HG02884 (cell line): ENCODE results near the gene SFMBT2.
A peak's percentile ranks its signal among the peaks of the same experiment; 100 is the strongest.
"Not testable (repeated sequence)": the region's sequence is repeated elsewhere in the genome, so short reads cannot be mapped to it uniquely, and the experiment has no call there.

Source experiments
- ATAC-seq: cut with Tn5 transposase; IDR thresholded peaks from one replicate; pipeline ENCODE4 v1.9.1; 2021; ENCODE audit warnings: mild to moderate bottlenecking, moderate library complexity; ENCODE audit not compliant: unreplicated experiment

SFMBT2 gene

DNA sequence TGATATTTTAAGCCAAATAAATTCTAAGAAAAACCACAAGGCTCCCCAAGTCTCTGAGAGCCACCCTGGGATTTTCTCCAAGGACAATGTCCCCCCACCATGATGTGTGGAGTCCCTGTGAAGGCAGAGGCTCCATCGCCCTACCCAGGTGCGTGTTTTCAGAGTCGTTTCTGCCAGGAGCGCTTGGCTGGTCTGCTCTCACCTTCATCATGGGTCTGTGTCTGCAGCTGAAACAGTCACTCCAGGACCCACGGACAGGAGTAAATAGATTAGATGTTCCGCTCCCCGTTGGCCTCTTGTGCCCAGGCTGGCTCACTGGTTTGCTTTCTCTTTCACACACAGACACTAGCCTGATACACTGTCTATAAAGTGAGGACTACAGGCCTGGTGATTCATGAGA lies 217.5 kb downstream of the SFMBT2 start:
- ATAC-seq = peak; percentile 46

DNA sequence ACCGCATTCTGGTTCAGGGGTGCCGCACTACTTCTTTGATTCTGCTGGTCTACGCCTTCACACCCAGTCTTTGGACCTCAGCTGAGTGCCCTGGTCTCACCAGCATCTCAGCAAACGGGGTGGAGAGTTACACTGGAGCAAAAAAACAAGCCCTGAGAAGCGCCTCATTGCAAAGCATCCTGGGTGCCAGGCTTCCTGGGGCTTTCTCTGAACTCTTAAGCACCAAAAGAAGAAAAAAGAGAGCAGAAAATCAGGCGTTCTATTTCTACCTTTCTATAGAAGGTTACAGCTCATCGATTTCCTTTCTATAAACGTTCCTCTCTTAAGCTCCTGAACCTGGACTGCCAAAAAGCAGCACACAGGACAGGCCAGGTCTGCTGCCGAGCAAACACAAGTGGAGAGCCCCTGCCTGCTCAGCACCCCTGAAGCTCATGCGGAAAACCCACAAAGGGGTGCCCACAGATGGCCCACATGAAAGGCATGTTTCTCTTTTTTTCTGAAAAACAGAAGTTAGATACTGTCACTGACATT lies 217.9 kb downstream of the SFMBT2 start:
- peak; percentile 64 for ATAC-seq

DNA sequence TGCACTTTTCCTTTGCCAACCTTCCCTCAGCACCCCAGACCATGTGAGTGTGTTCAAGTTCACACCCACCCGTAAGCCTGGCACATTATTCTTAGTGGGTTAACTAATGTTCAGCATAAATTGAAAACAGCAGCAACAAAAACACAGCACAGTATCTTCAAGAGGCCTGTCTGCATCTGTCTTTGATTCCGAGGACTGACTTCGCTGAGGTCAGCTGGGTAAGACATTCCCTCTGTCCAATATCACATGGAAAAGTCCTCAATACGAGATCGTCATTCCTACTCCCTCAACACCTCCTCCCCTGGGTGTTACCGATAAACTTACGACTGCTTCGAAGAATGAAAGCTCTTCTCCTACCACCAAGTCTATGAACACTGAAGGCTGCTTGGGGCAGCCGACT lies 218.8 kb downstream of the SFMBT2 start:
- ATAC-seq = no peak

DNA sequence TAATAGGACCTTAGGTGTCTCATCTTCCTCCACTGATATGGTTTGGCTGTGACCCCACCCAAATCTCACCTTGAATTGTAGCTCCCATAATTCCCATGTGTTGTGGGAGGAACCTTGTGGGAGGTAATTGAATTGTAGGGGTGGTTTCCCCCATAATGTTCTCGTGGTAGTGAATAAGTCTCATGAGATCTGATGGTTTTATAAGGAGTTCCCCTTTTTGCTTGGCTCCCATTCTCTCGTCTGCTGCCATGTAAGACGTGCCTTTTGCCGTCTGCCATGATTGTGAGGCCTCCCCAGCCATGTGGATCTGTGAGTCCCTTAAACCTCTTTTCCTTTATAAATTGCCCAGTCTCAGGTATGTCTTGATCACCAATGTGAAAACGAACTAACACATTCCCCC lies 220.1 kb downstream of the SFMBT2 start:
- not testable (repeated sequence) for ATAC-seq

DNA sequence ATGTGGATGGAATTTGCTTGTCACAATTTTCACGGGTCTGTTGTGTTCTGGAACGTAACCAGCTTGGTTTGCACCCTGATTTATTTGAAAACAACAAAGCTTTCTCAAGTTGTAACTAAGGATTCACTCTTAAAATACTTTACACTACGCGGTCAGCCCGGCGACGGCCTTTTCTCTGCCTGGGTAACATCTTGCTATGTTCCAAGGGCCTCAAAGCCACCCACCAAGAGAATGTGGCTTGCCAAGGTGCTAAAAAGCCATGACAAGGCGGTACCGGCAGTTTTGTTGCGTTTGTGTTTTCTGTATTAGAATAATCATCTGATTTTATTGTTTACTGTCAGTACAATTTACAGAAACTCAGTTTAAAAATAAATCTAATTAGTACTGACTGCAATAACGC lies 220.9 kb downstream of the SFMBT2 start:
- no peak for ATAC-seq

DNA sequence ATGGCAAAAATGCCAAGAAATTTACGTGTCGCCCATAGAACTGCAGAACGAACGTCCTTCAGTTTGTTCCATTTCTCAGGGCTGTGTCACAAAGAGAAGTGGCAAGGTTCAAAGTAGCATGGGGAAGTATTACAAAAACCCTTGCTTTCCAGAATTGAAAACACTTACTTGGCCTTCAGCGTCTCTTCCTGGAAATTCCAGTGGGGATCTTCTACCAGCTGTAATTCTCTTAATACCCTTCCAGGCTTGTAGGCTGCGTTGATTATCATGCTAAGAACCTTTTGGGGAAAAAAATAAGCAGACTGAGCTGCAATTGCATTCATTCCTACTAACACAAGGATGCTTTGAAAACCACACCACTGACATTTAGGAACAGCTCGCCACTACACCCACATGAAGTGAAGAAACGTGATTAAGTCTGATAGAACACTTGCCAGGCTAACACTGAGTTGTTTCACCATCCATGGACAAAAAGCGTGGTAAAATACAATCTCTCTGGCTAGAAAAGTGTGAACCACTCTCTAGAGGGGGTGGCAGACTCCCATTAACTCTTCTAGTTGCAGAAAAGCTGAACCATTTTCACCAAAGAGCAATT lies 222.3 kb downstream of the SFMBT2 start:
- ATAC-seq = no peak

DNA sequence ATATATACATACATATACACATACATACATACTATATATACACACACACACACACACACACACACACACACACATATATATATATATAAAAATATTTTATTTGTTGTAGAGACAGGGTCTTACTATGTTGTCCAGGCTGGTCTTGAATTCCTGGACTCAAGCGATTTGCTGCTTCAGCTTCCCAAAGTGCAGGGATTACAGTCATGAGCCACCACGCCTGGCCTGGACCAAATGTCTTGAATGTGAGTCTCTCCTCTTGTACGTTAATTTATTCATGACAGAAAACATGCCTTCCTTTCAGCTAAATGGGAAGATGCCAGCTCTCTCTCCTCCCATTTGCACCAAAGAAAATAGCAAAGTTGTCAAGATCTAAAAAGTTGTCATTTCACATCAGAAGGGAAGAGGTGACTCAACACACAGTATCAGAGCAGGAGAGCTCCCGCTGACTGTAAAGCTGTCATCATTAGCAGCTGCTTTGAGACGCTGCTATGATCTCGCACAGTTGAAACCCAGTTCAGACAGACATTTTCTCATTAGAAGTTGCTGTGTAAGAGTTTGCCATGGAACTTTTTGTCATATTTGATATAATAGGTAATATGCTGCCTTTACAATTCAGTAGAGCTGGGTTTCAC lies 224.3 kb downstream of the SFMBT2 start:
- no peak for ATAC-seq

DNA sequence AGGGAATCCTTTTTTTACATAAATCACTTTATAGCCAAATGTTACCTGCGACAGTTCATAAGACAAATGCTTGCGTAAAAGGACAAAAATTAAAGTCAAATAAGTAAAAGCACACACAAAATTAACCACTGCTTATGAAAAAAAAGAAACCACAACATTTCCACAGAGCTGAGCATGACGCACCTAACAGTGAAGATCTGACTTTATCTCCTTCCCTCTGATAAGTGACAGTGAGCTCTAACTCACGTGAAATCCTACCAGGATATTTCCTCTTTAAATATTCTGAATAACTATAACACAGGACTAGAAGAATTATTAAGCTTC lies 225.5 kb downstream of the SFMBT2 start:
- no peak for ATAC-seq

DNA sequence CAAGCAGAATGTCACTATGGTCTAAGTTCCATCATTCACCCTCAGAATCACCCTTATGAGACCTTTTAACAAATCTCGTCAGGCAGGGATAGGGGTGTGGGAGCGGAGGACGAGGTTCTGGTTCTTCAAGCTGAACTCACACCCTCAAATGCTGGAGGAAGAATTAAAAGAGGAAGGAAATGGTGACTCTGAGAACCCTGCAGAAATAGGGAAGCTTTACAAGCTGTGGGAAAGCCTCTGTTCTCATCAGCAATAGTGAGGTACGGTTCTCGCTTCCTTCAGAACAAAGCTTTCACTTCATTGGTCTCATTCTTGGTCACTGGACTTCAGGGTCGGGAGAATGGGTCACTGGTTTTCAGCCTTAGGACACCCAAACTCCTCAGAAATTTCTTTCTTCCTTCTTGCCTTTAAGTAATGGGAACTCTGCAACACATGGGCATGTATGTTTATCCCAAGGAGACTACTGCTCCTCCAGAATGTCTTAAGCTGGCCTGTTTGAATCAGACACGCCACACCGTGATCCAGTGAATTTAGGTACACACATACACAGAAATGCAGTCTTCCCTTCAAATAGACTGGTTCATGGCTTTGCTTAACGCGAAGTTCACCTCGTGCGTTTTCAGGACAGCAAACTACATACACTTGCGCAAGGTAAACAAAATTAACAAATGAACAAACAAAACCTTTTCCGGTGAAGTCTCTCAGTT lies 226.0 kb downstream of the SFMBT2 start:
- peak; percentile 73 for ATAC-seq

DNA sequence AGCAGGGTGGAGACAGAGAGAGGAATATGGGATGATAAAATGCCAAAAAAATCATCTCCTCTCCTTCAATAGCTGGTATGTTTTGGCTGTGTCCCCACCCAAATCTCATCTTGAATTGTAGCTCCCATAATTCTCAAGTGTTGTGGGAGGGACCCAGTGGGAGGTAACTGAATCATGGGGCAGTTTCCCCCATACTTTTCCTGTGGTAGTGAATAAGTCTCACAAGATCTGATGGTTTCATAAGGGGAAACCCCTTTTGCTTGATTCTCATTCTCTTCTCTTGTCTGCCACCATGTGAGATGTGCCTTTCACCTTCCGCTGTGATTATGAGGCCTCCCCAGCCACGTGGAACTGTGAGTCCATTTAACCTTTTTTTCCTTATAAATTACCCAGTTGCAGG lies 226.7 kb downstream of the SFMBT2 start:
- not testable (repeated sequence) for ATAC-seq

DNA sequence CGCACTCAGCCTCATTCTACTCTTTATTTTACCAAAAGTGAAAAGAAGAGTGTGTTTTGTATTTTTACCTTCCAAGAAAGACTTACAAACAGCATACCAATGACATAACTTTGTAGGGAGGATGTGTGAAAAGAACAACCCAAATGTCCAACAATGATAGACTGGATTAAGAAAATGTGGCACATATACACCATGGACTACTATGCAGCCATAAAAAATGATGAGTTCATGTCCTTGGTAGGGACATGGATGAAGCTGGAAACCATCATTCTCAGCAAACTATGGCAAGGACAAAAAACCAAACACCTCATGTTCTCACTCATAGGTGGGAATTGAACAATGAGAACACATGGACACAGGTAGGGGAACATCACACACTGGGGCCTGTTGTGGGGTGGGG lies 228.5 kb downstream of the SFMBT2 start:
- ATAC-seq = not testable (repeated sequence)

DNA sequence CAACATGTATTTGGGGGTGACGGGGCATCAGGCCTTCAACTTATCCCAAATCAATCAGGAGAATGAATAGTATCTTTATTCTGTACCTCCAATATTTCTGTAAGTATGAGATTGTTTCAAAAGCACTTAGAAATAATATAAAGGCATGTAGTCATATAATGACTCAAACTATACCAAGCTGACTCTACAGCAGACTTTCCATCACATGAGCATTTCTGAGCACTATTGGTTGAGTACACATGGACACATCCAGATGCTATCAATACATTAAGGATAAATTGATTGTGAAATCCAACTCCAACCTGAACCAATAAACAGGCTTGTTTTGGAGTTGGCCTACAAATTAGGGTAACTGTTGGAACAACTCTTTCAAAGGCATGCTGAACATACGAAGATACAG lies 229.4 kb downstream of the SFMBT2 start:
- no peak for ATAC-seq

DNA sequence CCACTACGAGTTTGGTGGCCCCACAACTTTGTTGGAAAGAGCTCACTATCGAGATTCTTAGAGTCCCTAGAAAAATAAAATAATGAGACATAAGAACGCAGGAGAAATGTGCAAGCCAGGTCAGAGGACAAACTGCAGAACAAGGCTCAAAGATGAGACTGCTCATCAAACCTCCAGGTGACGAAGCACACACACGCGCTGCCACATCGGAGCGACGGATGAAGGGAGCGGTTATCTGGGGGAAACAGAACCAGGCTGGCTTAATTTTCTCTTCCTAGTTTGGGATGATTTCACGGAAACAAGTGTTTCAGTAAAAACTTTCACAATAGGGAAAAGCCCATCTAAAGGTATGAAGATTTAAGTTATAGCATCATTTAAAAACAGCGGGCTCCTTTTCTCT lies 231.3 kb downstream of the SFMBT2 start:
- no peak for ATAC-seq

DNA sequence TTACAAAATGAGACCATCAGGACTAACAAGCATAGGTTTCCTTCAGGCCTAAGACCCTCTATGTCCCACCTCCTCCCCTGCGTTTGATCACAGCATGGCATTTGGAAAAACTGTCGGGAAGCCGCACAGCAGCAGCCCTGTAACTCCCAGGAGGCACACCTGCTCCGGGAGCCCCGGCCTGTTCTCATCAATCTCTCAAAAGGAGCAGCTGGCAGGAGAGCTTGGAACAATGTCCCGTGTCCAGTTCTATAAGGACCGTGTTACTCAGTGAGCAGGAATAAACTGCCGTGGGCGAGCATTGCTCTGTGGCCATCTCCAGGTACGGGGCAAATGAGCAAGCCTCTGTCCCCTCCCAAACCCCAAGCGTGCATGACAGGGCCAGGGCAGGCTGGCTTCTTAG lies 236.9 kb downstream of the SFMBT2 start:
- no peak for ATAC-seq

DNA sequence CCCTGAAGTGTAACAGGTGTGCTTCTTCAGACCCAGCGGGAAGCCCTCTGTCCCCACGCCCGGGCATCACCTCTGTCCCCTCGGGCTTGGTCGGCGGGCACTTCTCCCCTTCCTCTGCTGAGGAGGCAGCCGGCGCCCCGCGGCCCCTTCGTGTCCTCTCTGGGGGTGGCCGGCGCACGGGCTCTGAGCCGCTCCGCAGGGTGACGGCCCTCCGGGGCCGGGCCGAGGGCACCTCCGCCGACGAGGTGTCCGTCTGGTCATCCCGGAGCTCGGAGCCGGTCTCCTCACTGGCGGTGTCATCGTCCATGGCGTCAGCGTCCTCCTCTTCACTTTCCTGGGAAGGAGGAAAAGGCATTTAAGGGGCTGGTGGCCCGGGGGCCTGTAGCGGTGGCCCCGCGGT lies 239.0 kb downstream of the SFMBT2 start:
- no peak for ATAC-seq

DNA sequence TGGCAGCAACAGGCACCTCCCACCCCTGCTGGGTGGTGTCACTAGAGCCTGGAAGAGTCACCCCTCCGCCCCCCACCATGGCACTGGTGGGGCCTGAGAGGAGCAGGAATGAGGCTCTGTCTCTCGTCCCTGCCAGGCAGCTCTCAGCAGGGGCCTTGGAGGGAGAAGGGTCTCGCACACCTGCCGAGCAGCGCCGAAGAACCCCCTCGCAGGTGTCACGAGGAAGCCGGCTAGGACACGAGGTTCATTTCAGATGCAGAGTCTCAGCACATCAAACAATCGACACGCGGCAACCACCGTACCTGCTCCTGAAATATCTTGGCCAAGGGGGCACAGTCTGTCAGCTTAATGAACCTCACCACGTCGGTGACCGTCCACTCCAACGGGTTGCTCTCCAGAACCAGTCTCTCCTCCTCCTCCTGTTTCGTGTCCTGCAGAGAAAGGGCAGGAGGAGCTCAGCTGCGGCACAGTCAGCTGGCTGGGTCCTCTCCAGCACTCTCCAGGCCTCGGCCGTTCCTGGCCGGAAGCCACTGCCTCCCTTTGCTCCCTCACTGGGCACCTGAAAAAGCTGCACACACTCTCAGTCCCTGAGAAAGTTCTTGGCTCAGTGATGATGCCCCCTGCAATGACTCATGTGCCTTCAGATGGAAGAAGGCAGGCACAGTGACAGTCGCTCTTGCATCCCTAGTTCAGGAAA lies 240.1 kb downstream of the SFMBT2 start:
- ATAC-seq = no peak

DNA sequence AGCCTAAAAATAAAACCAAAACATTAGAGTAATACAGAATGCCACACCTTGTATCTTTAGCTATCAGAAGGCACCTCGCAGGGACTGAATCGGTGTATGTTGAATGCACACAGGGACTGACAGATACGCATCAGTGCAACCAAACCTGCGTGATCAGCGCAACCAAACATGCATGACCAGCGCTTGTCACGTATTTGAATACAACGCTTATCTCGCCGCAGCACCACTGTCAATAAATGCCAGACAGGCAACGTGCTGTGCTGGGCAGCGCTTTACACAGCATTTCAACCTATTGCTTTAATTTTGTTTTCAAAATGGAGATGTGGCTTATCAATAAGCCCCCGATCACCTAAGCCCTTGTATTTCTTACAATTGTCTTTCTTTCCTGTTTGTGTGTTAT lies 242.4 kb downstream of the SFMBT2 start:
- ATAC-seq = no peak

DNA sequence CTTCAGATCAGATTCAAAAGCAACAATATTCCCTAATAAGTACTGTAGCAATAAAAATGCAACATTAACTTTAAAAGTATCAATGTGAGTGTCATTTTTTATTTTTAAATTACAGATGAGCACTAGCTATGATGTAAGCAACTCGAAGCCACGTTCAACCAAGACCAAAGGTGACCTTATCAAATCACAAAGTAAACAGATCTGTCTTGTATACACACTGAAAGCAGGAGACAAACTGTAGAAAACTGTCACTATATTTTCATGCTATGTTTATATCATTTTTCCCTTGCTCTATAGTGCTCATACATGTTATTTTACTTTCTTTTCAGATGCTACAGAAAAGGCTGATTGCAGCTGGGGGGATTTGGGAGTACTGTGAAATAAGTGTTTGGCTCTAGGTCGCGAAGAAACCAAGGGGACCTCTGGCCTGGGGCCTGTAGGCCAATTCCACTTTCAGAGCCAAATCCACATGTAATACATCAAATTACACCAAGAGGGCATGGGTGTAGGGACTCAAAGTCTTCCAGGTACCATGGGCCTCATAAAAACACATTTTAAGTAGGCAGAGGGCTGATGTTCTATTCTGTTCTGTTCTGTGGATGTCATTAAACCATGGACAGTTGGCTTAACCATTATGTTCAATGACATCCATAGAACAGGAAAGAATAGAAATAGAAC lies 245.2 kb downstream of the SFMBT2 start:
- no peak for ATAC-seq

DNA sequence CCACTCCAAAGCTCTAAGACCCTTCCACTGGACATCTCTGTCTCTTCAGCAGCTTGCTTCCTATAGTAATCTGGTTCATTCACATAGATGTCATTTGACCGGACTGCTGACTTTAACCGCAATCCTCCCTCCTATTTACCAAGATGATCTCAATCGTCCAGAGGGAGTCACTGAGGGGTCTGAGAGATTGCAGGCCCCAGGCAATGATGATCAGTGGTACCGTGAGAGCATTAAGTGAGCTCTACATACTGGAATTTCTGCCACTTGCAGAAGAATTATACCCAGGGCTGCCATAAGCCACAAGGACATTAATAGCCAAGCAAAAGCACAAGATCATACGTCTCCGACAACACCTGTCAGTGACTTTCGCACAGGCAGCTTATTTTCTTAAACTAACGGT lies 245.9 kb downstream of the SFMBT2 start:
- ATAC-seq = no peak

DNA sequence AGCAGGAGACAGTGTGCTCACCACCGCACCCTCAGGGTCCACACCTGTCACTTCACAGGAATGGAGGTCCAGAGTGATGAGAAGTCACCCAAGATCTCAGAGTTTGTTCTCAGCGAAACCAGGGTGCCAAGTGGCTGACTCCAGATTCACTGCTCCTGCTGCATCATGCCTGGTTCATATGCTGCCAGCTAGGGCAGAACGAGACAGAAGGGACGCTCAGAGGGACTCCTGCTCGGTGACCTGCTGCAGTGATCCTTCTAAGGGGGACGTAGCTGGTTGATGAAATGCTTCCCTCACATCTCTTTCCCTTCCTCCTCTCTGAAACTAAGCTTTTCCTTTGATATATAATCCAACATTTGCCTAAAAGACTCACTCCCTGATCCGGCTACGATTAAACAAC lies 248.5 kb downstream of the SFMBT2 start:
- no peak for ATAC-seq
